ENCODE data around the gene APOL2.

DNA sequence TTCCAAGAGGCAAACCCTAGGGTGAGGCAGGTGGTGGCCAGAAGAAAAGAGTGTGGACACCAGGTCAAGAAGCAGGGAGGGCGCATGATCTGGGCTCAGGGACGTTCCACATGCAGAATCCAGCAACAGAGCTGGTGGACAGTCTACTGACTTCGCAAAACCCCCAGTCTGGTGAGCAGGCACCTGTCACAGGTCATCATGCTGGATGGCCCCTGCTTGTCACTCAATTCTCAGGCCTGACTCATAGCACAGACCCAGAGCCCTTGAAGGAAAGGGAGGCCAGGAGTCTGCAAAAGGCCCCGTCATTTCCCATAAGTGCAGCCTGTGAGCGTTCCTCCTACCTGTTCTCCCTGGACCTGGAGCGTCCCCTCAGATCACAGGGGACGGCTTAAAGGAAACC, 55.9 kb downstream of the APOL2 start:
- TF ChIP-seq, protein P1, sequence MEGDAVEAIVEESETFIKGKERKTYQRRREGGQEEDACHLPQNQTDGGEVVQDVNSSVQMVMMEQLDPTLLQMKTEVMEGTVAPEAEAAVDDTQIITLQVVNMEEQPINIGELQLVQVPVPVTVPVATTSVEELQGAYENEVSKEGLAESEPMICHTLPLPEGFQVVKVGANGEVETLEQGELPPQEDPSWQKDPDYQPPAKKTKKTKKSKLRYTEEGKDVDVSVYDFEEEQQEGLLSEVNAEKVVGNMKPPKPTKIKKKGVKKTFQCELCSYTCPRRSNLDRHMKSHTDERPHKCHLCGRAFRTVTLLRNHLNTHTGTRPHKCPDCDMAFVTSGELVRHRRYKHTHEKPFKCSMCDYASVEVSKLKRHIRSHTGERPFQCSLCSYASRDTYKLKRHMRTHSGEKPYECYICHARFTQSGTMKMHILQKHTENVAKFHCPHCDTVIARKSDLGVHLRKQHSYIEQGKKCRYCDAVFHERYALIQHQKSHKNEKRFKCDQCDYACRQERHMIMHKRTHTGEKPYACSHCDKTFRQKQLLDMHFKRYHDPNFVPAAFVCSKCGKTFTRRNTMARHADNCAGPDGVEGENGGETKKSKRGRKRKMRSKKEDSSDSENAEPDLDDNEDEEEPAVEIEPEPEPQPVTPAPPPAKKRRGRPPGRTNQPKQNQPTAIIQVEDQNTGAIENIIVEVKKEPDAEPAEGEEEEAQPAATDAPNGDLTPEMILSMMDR (IDR thresholded peaks at IDR 0.05 in 2 of 3, conservative IDR thresholded peaks at IDR 0.05 in 1 of 3; ENCODE audit: borderline replicate concordance in 1 of 3, insufficient read depth in 1 of 3, low read depth in 2 of 3, low read length in 2 of 3): no peak
- TF ChIP-seq EZH2 (IDR thresholded peaks at IDR 0.05): no peak
- TF ChIP-seq SP1 (IDR thresholded peaks at IDR 0.05; ENCODE audit: low read depth): no peak
- TF ChIP-seq, protein P2, sequence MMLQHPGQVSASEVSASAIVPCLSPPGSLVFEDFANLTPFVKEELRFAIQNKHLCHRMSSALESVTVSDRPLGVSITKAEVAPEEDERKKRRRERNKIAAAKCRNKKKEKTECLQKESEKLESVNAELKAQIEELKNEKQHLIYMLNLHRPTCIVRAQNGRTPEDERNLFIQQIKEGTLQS (IDR thresholded peaks at IDR 0.05): no peak

All from HCT116 (cell line).